HG02938 (cell line): ENCODE data around the gene SERTAD4.
"Not testable (repeated sequence)": the region's sequence is repeated elsewhere in the genome, so short reads cannot be mapped to it uniquely, and the experiment has no call there.

Experiments
- ATAC-seq: cut with Tn5 transposase; IDR thresholded peaks from one replicate; pipeline ENCODE4 v1.9.1; 2021; ENCODE audit warnings: mild to moderate bottlenecking, moderate library complexity; ENCODE audit not compliant: unreplicated experiment

The SERTAD4 gene

DNA sequence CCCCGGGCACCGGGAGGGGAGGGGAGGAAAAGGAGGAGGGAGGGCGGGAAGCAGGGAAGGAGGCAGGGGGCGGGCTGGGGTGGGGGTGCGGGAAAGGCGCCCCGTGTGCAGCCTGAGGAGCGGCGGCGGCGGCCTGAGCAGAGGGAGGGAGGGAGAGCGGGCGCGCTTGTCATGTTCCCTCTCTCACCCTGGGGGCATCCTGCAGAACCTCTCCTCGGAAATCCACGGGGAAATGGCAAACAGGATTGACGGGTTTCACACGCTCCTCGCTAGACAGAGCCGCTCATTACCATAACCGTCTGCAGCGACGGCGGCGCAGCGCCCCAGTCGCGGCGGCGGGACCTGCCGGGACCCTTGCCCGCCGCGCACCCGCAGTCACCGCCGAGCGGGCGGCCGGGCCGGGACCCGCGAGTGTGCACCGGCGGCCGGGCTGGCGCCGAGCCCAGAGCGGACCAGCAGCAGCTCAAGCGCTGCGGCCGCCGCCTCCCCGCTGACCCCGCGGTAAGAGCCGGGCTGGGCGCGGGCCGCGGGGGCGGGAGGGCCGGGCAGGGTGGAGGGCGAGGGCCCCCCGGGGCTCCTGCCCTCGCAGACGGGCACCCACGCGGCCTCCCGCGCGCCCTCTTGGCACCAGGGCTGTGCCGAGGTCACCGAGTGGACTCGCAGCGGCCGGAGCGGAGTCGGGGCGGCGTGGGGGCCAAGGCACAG is at the start of gene SERTAD4:
TSS of gene SERTAD4 (plus strand) at position 286 of the 705 bp plus-strand sequence. CDS start 5,165 bp downstream, outside the sequence.
- ATAC-seq: no peak

DNA sequence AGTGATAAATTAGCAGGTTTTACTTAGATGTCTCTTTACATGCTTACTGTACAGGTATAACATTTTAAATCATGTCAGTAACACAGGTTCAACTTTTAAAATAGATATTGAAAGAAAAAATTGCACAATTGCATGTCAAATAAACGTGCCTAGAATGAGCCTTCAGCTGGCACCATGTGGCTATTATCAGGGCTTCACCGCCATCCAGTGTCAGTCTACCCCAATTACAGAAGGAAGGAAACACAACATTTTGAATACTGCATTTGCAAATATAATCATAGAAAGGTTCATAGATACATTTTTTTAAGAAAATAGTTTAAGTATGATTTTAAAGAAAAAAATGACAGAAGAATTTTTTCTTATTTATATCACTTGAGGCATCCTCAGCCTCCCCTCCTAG is 47.5 kb upstream of the SERTAD4 start:
- no peak for ATAC-seq

DNA sequence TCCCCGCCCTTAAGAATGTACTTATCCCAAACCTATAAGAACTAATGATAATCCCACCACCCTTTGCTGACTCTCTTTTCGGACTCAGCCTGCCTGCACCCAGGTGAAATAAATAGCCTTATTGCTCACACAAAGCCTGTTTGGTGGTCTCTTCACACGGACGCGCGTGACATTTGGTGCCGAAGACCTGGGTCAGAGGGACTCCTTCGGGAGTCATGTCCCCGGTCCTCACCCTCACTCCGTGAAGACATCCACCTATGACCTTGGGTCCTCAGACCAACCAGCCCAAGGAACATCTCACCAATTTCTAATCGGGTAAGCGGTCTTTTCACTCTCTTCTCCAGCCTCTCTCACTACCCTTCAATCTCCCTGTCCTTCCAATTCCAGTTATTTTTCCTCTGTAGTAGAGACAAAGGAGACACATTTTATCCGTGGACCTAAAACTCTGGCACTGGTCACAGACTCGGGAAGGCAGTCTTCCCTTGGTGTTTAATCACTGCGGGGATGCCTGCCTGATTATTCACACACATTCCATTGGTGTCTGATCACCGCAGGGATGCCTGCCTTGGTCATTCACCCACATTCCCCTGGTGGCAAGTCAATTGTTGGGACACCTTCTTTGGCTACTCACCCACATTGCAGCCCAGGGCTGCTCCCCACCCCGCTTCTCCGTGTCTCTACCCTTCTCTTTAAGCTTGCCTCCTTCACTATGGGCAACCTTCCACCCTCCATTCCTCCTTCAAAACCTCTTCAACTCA is 44.6 kb upstream of the SERTAD4 start:
- ATAC-seq: not testable (repeated sequence)

DNA sequence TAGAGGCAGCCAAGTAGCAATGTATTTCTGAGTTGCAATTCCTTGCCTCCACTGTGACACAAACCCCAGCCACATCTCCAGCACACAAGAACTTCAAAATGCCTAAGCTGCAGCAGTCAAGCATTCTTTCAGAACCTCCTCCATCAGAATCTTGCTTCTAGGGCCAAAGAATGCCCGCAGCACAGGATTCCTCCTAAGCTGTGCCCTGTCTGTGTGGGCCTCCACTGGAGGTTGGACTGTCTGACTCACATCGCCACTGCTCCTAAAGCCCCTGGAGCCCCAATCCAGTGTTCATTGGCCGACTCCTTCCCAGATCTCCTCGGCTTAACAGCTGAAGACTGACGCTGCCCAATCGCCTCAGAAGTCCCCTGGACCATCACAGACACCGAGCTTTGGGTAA is 43.2 kb upstream of the SERTAD4 start:
- ATAC-seq: no peak

DNA sequence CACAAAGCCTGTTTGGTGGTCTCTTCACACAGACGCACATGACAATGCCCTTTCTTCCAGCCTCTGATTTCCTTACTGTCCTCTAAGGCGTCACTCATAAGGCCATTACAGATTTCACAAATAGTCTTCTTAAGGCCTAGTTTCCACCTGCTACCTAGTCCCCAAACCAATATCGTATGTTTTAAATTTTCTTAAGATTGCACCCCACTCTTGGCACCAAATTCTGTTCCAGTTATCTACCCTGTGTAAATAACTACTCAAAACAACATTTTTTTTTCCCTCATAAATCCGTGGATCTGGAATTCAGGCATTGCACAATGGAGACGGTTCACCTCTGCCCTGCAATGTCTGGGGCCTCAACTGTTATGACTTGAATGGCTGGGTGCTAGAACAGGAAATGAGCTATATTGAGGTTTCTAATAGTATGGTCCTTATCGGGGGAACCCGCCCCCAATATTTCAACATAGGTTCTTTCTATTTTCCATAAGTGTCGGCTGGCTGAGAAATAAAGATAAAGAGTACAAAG is 36.9 kb upstream of the SERTAD4 start:
- ATAC-seq: no peak

DNA sequence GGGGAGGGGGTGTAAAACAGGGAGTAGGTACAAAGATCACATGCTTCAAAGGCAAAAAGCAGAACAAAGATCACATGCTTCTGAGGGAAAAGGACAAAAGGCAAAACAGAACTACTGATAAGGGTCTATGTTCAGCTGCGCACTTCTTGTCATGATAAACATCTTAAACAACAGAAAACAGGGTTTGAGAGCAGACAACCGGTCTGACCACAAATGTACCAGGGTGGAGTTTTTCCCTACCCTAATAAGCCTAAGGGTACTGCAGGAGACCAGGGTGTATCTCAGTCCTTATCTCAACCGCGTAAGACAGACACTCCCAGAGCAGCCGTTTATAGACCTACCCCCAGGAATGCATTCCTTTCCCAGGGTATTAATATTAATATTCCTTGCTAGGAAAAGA is 36.3 kb upstream of the SERTAD4 start:
- not testable (repeated sequence) for ATAC-seq

DNA sequence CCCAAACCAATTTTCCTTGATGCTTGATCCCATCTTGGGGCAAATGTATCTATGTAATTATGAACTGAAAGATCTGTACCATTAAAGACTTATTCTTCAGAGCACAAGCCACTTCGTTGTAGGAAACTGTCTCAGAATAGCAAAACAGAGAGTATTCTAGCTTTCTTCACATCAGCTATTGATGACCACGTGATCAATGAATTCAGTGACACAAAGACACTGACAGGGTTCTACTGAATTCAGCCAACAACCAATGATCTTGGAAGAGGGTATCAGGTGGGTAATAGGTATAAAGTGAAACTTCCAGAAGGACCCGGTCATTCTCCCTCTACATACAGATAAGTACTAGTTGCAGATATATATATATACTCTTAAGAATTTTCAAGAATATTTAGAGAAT is 33.8 kb upstream of the SERTAD4 start:
- no peak for ATAC-seq

DNA sequence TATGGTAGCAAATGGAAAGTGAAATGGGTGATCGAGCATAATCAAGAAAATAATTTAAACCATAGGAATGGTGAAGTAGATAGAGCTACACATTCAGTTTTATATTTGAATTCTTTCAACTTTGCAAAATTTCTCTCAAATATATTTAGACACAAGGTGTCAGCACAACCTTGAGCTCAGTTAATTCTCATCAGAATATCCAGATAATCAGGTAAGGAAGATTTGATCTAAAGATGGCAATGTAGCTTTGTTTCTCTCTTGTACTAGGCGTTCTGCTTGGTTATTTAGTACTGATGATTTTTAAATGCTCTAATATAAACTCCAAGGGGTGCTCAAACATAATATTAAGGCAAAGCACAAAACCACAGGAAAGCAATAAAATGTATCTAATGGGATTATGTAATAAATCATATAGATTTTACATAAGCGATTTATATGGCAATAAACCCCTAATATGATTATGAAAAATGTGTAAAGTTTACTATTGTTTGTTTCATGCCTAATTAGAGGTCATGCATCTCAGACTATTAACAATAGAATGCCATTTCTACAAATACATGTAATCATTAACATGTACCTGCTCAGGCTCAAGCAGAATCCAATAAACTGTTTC is 32.4 kb upstream of the SERTAD4 start:
- ATAC-seq: no peak

DNA sequence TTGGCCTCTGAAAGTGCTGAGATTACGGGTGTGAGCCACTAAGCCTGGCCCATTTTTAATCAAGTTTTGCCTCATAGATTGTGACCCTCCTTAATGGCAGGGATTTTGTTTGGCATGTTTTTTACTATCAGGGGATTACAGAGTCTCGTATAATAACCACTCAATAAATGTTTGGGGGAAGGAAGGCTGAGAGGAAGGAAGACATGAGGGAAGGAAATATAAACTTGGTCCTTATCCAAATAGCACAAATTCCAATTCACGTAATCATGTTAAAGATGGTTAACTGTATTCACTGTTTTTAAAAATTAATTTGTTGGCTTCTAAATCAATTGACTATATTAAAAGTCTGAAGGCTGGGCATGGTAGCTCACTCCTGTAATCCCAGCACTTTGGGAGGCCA is 30.9 kb upstream of the SERTAD4 start:
- ATAC-seq: no peak

DNA sequence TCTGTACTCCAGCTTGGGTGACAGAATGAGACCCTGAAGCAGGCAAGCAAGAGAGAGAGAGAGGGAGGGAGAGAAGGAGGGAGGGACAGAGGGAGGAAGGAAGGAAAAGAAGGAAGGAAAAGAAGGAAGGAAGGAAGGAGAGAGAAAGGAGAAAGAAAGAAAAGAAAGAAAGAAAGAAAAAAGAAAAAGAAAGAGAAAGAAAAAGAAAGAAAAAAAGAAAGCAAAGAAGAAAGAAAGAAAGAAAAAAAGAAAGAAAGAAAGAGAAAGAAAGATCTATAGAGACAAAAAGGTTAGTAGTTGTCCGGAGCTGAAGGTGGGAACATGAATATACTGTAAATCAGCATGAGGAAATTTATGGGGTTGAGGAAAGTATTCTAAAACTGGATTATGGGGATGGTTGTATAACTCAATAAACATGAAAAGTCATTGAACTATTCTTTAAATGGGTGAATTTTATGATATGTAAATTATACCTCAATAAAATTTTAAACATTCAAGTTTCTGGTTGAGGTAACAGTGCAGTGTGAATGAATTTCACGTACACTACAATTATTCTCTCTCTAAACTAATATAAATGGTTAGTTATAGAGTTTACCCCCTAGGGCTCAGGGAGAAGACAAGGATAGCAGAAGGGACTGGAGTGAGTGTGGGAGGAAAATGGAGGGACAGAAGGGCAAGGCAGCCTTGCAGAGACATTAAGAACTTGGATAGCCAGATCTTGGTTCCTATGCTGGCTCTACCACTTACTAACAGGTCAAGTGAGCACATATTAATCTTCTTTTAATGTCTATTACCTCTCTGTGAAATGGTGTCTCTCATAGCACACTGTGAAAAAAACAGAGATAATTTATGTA is 24.8 kb upstream of the SERTAD4 start:
- no peak for ATAC-seq

DNA sequence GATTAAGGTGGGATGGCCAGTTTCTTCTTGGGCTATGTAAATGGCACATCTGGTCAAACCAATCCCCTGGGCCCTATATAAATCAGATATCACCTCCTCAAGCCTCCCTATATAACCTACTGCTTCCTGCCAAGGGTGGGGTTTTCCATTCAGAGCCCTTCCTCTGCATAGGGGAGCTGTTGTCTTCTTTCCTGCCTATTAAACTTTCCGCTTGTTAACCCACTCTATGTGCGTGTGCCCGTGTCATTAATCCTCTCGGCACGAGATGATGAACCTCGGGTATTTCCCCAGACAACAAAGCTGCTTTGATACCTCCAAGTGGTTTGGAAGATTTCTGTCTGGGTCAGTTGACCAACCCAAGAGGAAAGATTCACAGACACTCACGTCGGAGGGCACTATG is 19.3 kb upstream of the SERTAD4 start:
- no peak for ATAC-seq

DNA sequence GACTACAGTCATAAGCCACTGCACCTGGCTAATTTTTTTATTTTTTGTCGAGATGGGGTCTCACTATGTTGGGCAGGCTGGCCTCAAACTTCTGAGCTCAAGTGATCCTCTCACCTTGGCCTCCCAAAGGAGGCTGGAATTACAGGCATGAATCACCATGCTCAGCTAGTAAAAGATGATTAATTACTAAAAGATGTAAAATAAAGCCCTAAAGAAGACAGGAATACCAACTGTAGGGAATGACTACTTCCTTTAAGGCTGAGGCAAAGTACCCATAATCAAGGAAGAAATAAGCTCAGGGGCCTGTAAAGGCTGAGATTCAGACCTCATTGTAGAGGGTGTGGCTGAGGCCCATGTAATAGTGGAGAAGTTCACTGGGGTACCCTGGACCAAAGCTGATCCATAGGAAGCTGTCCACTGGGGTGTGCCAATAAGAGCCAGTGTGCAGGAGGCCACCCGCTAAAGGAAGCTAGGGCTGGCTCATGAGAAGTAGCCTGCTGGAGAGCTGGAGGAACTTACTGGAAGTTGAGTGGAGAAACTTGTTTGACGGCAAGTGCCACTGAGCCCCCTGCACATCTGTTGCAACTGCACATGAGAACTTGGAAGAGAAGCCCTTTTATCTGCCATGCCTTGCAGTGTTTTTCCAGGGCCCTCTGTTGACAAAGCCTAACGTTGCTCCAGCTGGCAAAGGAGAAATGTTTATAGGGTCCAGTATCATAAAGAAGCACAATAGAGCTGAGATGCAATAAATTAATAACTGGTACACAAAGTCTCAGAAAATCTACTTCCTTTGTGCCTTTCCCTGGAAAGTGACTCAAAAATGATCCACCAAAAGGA is 17.8 kb upstream of the SERTAD4 start:
- ATAC-seq: no peak

DNA sequence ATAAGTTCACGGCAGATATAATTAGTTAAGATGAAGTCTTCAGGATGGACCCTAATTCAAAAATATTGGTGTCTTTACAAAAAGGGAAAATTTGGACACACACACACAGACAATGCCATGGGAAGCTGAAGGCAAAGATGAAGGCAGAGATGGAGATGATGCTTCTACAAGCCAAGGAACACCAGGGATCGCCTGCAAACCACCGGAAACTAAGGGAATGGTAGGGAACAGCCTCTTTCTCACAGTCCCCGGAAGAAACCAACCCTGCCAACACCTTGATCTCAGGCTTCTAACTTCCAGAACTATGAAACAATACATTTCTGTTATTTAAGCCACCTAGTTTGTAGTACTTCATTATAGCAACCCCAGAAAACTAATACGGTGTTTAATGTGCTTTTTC is 15.1 kb upstream of the SERTAD4 start:
- ATAC-seq: no peak

DNA sequence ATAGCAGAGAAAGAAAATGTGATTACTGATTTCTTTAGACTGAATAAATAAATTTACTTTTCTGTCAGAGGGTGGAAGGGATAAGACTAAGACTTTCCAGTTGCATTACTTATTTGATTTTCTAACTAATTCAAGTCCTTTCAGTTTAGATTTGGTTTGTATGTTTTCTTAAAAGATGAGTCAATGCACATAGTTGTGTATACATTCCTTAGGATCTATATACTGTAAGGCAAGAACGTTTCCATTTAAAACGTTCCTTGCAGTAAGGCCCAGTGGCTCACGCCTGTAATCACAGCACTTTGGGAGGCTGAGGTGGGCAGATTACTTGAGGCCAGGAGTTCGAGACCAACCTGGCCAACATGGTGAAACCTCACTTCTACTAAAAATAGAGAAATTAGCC is 14.5 kb upstream of the SERTAD4 start:
- ATAC-seq: no peak

DNA sequence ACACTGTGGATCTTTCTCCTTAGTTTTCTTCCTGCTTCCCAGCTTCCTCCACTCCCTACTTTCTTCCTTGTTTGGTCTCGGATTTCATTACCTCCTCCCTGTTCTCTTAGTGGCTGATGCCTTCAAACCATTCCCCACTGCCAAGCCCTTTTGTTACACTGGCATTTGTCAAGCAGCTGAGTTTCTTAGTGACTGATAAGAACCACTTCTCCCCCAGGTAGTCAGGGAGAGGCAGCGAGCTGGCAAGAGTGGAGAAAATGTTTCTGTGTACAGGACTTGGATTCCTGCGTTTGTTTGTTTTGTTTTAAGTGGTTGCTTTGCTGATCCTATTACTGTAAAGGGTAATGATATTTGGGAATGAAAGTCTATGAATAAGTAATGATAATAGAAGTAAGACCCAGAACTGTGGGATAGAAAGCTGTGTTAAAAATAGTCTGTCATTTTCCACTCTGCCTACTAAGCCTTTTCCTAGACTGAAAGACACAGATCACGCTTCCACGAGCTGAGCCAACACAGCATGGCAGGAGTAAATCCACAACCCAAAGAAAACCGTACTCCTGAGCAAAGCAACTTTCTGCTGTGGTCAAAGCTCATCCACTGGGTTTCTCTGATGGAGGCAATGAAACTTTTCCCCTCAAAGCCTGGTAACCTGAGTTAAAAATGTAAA is 10.1 kb upstream of the SERTAD4 start:
- no peak for ATAC-seq

DNA sequence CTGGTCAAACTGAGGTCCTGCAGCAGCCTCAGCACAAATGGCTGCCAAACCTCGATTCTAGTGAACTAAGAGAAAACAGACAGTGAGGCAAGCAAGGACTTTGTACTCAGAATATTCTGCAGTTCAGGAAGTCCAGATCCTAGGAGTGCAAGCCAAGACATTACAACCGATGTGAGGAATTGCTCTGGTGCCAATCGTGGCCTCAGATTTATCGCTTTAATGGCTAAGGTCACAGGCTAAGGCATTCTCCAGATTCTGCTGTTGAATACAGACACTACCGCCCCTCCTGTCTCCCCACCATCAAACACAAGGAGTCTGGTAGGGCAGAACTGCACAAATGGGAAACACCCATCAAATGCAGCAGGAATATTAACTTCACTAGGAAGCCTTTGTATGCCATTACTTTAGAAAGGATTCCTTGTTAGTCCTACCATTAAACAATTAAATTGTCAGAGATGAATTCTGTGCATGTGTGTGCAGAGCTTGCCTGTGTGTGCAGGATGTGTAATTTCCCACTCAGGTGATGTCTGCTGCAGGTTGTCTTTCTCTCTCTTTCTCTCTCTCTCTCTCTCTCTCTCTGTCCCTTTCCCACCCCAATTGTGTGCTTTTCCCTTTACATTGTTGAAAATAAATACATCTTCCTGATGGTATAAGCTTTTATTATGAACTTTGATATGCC is 9.2 kb upstream of the SERTAD4 start:
- ATAC-seq: no peak

DNA sequence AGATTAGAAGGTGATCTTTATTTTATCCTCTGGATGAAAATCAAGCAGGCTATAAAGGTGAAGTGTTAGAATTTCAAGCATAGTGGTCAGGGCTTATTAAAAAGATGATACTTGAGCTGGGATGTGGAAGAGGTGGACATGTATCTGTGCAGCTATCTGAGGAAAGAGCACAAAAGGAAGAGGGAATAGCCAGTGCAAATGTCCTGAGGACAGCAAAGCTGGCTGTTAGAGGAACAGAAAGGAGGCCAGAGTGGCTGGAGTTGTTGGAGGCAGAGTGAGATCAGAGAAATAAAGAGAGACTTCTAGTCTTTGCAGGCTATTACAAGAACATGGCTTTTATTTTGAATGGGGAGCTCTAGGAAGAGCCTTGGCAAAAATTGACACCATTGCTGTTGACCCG is 4.4 kb upstream of the SERTAD4 start:
- no peak for ATAC-seq

DNA sequence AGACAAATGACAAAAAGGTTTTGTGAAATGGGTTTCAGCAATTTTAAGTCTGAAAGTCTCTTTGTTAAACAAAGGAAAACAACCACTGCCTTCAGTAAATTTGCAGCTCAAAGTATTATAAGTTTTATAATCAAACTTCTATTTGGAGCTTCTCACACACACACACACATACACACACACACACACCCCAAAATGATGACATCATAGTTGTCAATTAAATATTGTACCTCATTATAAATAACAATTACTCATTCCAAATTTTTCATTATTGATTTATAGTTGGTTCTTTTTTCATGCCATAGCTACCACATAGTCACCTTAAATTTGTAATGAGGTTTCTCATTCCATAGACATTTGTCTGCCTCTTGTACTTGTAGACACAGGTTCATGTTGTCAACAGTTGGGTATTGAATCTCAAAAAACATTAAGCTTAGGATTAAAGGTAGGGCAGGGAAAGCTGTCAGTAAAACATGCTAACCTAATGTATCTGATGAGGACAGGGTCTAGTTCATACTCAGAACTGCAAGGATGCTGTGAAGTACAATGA is 2.4 kb upstream of the SERTAD4 start:
- ATAC-seq: no peak
